HG02763 (cell line): ENCODE data around the gene NEGR1.

Experiments used
- ATAC-seq: cut with Tn5 transposase; IDR thresholded peaks from one replicate; pipeline ENCODE4 v1.9.1; 2021; ENCODE audit warnings: mild to moderate bottlenecking, moderate library complexity; ENCODE audit not compliant: unreplicated experiment

NEGR1 gene

DNA sequence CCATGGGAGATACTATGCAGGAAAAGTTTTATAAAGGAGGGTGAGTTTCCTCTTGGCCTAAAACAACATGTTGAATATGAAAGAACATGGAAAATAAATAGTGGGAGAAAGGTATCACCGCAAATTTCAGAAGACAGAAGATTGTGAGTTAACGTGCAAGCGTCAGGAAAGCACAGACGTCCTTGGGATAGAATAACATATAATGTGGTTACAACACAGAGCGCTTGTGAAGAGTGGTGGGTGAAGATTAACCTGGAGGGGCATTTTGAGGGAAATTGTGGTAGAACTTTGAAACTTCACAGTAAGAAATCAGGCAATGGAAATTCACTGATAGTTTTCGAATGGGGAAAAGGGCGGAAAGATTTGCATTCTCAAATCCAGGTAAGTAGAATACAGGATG lies 47.3 kb downstream of the NEGR1 start:
- no peak for ATAC-seq

DNA sequence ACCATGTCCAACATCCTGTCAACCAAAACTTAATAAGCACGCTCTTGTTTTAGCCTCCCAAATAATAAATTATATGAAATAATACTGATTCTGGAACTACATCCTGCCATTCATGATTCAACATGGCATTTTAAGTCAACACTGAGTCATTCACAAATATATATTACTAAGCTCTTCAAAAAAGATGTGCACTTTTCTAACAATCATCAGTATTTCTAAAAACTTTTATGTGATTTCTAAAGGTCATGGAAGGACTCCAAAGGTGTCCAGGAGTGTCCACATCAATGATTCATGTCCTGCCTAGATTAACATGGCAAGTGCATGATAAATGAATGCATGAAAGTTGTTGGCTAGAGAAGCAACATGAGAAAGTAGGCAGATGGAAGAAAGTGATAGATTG lies 51.6 kb downstream of the NEGR1 start:
- no peak for ATAC-seq

GRCh38 chr1:72229893-72230292 lies 52.4 kb downstream of the NEGR1 start:
- no peak for ATAC-seq

- no peak for ATAC-seq
Observed at GRCh38 chr1:72227667-72228066, 54.7 kb downstream of the NEGR1 start.

DNA sequence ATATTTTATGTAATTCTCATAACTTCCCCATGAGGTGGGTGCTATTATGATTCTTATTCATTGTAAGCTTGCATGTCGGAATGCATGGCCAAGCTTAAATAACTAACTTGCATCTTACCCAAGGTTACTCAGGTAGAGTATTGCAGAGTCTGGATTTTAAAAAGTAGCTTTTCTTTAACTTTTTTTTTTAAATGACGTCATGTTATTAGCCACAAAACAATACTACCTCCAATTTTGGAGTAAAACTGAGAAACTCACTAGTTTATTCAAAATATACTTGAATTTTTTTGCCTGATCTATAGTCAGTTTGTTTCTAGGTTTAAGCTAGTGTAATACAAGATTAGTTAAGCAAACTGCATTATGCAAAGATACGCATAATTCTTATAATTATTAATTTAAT lies 57.8 kb downstream of the NEGR1 start:
- ATAC-seq, result no peak

GRCh38 chr1:72221811-72222210 lies 60.5 kb downstream of the NEGR1 start:
- no peak for ATAC-seq

DNA sequence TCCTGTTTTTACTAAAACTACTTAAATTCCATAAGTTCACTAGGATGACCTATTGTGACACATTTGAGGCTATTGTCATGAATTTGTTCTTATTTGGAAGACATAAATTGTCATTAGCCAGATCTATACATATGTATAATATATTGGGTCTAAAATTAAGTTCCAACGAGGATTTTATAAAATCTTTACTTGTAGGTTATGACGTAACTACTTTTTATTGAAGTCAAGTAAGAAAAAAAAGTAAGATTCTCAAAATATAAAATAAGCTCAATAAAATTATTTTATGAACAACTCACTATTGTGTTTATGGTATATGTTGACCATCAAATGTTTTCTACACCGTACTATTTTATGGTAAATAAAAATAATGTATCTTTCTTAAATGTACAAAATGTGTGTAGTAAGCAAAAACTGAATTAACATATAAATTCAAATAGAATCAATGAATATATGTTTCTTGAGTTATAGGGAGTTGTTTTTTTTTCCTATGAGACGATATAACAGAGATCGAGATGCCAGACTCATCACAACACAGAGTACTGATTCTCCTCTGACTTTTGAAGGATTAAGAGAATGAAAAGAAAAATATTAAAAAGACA lies 64.1 kb downstream of the NEGR1 start:
- no peak for ATAC-seq

DNA sequence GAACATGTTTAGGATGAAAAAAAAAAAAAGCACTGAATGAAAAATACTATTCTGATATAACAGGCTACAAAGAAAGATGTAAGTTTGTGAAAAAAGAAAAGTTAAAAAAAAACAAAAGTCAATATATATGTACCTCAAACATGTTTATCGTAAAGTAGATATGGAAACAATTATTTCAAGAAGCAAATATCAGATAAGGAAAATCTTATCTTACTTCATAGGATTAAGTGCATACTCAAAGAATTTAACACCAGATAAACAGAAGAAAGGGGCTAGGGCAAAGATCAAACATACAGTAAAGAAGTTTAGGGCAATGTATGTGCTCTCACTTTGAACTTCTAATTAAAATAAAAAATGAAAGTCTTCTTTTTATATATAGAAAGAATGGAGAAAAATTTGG lies 75.3 kb downstream of the NEGR1 start:
- no peak for ATAC-seq

DNA sequence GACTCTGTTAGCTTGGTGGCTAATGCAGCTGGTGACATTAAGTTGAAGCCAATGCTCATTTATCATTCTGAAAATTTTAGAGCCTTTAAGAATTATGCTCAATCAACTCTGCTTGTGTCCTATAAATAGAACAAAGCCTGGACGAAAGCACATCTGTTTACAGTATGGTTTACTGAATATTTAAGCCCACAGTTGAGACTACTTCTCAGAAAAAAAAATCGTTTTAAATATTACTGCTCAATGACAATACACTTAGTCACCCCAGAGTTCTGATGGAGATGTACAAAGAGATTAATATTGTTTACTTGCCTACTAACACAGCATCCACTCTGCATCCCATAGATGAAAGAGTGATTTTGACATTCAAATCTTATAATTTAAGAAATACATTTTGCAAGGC lies 79.6 kb downstream of the NEGR1 start:
- no peak for ATAC-seq

DNA sequence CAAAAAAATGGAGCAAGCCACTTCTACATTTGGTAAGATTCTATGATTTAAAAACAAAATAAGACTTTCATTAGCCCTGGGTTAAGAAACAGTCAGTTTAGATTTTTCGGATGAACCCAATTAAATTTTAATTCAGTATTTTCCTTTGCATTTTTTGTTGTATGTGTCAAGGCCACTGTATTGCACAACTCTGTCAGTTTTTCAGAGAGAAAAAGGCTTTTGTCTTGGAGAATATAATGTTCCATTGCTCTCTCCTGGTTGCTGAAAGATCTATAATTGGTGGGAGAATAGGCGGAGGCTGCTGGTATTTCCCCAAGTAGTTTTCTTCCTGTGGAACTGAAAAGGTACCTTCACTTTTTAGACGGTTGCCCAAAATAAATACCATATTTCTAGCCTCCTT lies 84.6 kb downstream of the NEGR1 start:
- no peak for ATAC-seq

DNA sequence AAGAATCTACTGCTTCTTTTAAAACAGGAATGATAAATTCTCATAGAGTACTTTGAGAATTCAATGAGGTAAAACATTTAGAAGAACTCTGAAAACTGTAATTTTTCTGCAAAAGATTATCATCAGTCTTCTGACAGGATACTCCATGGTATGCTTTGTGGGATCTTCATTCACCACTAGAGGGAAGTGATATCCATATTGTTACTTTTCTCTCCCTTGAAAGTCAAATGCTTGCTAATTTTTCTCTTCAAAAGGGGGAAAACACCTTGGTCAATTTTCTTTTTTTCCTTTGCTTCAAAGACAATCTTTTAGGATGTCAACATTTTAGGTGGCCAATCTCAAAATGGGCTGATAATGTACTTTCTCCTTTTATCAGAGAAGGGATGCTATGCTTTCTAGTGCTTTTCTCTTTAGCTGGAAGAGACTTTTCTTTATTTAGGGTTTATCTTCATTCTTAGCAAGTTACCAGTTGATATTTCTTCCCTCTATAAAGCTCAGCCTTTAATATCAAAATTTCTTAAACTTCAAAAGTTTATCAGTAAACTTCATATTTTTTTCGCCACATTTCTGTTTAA lies 95.5 kb downstream of the NEGR1 start:
- ATAC-seq, result no peak

DNA sequence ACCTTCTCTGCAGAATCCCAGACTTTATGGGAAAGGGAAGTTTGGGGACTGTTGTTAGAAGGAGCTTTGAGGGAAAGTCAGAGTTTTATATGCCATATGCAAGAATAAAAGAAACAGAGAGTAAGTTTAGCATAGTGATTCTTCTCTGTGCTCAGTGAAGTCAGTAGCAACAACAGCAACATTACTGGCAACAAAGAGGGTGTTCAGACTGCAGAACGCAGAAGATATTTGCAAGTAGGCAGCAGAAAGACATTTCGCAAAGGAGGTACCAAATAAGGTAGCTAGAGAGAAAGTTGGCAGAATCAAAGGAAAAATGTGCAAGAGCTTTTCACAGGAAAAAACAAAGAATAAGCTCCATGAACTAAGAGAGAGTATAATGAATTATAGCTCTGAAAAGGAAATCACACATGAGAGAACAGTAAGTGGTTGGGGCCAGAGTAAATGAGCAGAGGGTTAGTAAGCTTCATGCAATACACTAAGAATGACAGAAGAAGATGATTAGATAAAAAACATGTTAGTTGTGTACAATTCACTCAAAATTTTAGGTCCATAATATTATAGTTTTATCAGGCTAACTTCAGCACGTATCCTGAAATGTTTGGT lies 98.1 kb downstream of the NEGR1 start:
- ATAC-seq, result no peak

GRCh38 chr1:72182859-72183258 lies 99.5 kb downstream of the NEGR1 start:
- ATAC-seq, result no peak

GRCh38 chr1:72178266-72178665 lies 104.1 kb downstream of the NEGR1 start:
- ATAC-seq, result no peak

GRCh38 chr1:72177711-72178110 lies 104.6 kb downstream of the NEGR1 start:
- no peak for ATAC-seq

DNA sequence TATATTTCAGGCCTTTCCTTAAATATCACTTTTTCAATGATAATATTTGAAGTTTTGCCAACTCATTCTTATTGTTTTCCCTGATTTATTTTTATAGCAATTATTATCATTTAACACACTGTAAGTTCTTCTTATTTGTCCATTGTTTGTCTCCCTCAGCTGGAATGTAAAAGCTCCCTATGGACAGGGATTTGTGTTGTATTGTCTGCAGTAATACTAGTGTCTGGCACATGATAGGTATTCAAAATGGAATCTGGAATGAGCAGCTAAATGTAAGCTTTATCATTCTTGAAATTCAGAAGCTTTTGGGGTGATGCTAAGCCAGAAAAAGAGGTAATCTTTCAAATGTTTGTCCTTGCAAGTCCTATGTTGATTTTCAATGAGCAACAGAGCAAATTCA lies 112.1 kb downstream of the NEGR1 start:
- no peak for ATAC-seq

GRCh38 chr1:72166426-72166825 lies 115.9 kb downstream of the NEGR1 start:
- no peak for ATAC-seq

DNA sequence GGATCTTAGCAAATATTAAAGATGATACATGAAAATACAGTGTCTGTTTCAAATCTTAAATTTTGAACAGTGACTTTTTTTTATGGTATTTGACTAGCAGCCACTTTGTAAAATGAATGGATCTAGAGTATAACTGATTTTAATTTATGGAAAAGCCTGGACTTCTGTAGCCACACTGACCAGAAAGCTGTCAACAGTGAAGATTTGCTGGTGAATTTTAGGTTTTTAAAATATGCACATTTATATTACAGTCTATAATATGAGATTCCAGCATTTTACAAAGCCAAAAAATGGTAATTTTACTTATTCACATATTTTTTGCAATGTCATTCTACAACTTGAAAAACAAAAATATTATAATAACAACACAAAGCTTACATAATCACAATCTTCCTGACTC lies 131.8 kb downstream of the NEGR1 start:
- ATAC-seq, result no peak

GRCh38 chr1:72141875-72142274 lies 140.5 kb downstream of the NEGR1 start:
- no peak for ATAC-seq

DNA sequence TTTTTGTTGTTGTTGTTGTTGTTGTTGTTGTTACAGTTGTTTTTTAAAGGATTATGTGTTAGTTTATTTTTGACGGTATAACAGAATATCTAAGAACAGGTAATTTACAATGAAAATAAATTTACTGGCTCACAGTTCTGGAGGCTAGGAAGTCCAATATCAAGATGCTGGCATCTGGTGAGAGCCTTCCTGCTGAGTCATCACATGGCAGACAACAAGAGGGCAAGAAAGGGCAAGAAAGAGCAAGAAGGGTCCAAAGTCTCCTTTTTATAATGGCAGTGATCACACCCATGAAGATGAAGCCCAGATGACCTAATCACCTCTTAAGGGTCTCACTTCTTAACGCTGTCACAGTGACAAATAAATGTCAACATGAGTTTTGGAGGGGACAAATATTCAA lies 142.1 kb downstream of the NEGR1 start:
- no peak for ATAC-seq

- no peak for ATAC-seq
Observed at GRCh38 chr1:72137656-72138055, 144.7 kb downstream of the NEGR1 start.

- no peak for ATAC-seq
Observed at GRCh38 chr1:72129869-72130268, 152.5 kb downstream of the NEGR1 start.
